ENCODE measurements around the gene TBC1D9.
"Not testable (repeated sequence)": the region's sequence is repeated elsewhere in the genome, so short reads cannot be mapped to it uniquely, and the experiment has no call there.

The TBC1D9 gene

DNA sequence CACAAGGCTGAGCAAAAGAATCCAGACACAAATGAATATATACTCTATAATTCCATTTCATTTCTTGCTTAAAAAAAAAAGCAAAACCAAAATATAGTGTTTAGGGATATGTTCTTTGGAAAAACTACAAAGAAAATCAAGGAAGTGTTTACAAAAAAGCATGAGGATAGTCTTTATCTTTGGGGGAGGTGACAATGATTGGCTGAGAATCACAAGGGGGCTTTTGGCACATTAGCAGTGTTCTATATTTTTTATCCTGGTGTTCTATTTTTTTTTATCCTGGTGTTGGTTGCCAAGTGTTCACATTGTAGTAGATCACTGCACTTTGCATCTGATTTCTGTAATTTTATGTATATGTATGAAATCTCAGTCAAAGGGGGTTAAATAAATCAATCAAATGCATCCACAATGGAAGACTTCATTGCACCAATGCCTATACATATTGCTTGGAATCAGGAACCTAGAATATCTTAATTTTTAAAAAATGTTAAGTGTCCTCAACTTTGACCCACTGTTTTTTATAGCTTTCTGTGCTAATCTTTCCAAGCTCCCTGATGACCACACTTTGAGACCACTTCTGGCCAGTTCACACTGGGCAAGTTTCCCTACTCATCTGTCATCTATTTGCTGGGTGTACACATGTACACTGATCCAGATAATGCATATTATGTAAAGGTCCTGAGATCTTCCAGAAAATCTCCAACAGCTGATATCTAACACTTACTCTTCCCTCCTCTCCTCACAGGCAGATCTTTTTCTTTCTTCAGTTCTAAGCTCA, 3.7 kb downstream of the TBC1D9 start:
- DNase-seq: no peak

DNA sequence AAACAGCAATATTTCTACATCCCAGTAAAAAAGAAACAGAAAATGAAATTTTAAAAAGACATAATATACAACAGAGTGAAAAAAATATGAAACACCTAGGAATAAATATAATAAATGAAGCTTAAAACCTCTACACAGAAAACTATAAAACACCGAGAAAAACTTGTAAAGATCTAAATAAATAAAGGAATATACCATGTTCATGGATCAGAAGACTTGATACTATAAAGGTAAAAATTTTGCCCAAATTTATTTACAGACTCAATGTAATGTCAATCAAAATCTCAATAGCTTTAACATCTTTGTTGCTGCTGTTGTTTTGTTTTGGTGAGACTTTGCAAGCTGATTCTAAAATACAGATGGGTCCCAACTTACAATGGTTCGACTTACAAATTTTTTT, 5.7 kb downstream of the TBC1D9 start:
- no peak for DNase-seq

- no peak for DNase-seq
These were observed 8.0 kb downstream of the TBC1D9 start for GRCh38 chr4:140748171-140748570.

DNA sequence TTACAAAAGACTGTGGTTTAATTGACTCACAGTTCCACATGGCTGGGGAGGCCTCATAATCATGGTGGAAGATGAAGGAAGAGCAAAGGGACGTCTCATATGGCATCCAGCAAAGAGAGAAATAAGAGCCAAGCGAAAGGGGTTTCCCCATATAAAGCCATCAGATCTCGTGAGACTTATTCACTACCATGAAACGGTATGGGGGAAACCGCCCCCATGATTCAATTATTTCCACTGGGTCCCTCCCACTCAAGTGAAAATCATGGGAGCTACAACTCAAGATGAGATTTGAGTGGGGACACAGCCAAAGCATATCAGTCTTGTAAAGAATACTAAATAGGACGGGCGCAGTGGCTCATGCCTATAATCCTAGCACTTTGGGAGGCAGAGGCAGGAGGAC, 9.6 kb downstream of the TBC1D9 start:
- DNase-seq: not testable (repeated sequence)

GRCh38 chr4:140744421-140744820, 11.8 kb downstream of the TBC1D9 start:
- no peak for DNase-seq

DNA sequence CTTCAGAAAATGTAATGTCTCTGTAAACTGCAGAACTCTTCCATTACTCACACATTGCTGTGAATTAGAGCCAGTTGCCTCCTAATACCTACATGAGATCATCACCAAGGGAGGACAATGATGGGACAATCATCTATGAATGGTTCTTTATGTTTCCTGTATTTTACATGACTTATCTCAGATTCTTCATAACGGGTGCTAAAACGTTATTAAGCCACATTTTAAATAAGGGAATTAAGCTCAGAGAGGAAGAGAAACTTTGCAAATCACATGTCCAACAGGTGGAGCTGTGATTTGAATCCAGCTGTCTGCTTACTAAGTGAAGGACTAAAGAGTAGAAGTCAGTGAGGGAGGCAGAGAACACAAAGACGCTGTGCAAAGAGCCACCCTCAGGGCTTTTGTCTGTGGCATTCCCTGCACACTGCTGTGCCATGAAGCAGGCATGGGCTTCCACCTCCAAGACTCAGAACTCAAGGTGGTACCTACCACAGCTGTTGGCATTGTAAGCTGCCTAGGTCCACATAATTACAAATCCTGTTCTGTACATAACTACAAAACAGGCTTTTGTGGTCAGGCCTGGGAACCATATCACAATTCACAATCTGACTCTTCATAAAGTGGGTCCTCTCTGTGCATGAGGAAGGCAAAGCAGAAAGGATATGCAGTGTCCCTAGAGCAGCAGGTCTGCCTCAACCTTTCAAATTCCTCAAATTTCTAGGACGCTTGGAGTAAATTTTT, 12.8 kb downstream of the TBC1D9 start:
- no peak for DNase-seq

DNA sequence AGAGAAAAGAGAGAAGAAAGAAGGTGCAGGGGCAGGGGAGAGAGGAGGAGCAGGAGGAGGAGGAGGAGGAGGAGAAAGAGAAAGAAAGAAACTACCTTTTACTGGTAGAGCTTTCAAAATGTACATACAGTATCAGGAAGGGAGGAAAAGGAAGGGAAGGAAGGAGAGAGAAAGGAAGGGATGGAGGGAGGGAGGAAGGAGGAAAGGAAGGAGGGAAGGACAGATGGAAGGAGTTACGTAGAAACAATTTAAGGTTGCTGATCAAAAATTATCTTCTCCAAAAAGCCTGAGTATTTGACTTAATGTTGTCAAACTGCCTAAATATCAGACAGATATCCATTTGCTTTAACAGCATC, 13.4 kb downstream of the TBC1D9 start:
- DNase-seq: no peak

- DNase-seq: no peak
These were observed 15.1 kb downstream of the TBC1D9 start for GRCh38 chr4:140740906-140741670.

- DNase-seq: no peak
These were observed 15.8 kb downstream of the TBC1D9 start for GRCh38 chr4:140740422-140740821.

GRCh38 chr4:140739971-140740370, 16.2 kb downstream of the TBC1D9 start:
- no peak for DNase-seq

GRCh38 chr4:140738139-140738538, 18.0 kb downstream of the TBC1D9 start:
- DNase-seq: no peak

GRCh38 chr4:140736669-140737343, 19.4 kb downstream of the TBC1D9 start:
- DNase-seq: no peak

- no peak for DNase-seq
These were observed 20.3 kb downstream of the TBC1D9 start for GRCh38 chr4:140735779-140736391.

- DNase-seq: no peak
These were observed 20.9 kb downstream of the TBC1D9 start for GRCh38 chr4:140735317-140735716.

GRCh38 chr4:140732780-140733179, 23.4 kb downstream of the TBC1D9 start:
- DNase-seq: no peak

DNA sequence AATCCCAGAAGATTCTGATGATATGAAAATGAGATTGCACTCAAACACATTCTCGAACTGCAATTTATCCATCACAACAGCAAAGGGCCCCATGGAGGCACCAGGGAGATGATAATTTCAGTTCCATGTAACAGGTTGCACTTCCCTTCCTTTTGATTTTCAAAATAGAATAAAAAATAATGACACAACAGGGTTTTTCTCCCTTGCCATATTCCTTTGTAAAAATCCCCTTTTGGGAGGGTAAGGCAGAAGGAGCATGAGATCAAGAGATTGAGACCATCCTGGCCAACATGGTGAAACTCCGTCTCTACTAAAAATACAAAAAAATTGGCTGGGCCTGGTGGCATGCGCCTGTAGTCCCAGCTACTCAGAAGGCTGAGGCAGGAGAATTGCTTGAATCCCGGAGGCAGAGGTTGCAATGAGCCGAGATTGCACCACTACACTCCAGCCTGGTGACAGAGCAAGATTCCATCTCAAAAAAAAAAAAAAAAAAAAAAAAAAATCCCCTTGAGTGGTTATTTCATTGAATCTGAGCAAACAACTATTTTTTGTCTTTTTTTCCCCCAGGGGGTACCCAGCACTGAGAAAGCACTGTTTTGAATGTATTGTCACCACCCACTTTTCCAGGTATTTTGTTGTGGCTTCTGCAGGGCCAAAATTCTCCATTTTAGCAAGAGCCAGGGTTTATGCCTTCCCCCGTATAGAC, 26.7 kb downstream of the TBC1D9 start:
- no peak for DNase-seq

- DNase-seq: peak in 1 of 2 experiments; percentile 3
These were observed 29.2 kb downstream of the TBC1D9 start for GRCh38 chr4:140726776-140727500.

GRCh38 chr4:140725556-140725955, 30.6 kb downstream of the TBC1D9 start:
- no peak for DNase-seq

- no peak for DNase-seq
These were observed 31.4 kb downstream of the TBC1D9 start for GRCh38 chr4:140724760-140725159.

GRCh38 chr4:140720387-140721304, 35.5 kb downstream of the TBC1D9 start:
- DNase-seq: no peak

Data from NCI-H2081 (cell line).